DMS79 (cell line): Measurements from ENCODE around the gene PTPN3.
A peak's percentile ranks its signal among the peaks of the same experiment; 100 is the strongest.
"Not testable (repeated sequence)": the region's sequence is repeated elsewhere in the genome, so short reads cannot be mapped to it uniquely, and the experiment has no call there.

Source experiments
- DNase-seq: peaks from one replicate; lab custom pipeline; 2025; lab: John Stamatoyannopoulos, UW

Gene PTPN3, protein sequence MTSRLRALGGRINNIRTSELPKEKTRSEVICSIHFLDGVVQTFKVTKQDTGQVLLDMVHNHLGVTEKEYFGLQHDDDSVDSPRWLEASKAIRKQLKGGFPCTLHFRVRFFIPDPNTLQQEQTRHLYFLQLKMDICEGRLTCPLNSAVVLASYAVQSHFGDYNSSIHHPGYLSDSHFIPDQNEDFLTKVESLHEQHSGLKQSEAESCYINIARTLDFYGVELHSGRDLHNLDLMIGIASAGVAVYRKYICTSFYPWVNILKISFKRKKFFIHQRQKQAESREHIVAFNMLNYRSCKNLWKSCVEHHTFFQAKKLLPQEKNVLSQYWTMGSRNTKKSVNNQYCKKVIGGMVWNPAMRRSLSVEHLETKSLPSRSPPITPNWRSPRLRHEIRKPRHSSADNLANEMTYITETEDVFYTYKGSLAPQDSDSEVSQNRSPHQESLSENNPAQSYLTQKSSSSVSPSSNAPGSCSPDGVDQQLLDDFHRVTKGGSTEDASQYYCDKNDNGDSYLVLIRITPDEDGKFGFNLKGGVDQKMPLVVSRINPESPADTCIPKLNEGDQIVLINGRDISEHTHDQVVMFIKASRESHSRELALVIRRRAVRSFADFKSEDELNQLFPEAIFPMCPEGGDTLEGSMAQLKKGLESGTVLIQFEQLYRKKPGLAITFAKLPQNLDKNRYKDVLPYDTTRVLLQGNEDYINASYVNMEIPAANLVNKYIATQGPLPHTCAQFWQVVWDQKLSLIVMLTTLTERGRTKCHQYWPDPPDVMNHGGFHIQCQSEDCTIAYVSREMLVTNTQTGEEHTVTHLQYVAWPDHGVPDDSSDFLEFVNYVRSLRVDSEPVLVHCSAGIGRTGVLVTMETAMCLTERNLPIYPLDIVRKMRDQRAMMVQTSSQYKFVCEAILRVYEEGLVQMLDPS

DNA sequence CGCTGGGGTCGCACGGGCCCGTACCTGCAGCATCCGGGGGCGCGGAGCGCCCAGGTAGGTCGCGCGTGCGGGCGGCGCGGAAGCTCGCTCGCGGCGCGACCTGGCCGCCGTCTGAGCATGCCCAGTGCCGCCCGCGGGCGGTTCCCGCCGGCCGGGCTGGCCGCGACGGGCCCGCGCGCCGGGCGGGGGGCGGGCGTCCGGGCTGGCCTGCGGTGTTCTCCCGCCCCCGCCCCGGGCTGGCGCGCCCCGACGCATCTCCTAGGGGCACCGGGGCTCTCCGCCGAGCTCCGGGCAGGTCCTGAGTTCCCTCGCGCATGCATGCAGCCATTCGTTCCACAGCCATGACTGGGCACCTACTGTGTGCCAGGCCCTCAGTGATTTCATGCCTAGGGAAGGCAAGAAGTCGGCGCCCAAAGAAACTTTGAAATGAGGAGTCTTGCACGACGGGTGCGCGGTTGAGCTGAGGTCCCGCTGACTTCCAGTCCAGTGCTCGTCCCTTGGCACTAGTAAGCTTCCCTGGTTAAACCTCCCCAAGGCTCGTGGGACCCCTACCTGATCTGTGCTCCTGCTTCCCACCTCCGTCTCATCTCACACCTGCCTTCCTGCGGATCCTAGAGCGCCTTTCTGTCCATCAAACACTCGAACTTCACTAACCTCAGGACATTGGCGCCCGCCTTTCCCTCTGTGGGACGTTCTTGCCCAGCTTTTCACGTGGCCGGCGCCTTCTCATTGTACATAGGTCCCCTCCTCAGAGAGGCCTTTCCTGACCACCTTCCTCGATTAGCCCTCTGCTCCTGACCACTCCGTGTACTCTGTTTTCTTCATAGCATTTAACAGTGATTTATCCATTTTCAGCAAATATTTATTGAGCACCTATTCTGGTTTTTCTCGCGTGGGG is at the start of gene PTPN3:
TSS of gene PTPN3 (minus strand) at position 113 of the 898 bp plus-strand sequence. CDS start 34,873 bp downstream, outside the sequence.
- DNase-seq: no peak

GRCh38 chr9:109544954-109545353 is 46.8 kb upstream of the PTPN3 start:
- DNase-seq: not testable (repeated sequence)

- DNase-seq: no peak
Measured at GRCh38 chr9:109542922-109543321, 44.8 kb upstream of the PTPN3 start.

GRCh38 chr9:109538346-109538745 is 40.2 kb upstream of the PTPN3 start:
- DNase-seq: no peak

- no peak for DNase-seq
Measured at GRCh38 chr9:109537288-109537687, 39.2 kb upstream of the PTPN3 start.

DNA sequence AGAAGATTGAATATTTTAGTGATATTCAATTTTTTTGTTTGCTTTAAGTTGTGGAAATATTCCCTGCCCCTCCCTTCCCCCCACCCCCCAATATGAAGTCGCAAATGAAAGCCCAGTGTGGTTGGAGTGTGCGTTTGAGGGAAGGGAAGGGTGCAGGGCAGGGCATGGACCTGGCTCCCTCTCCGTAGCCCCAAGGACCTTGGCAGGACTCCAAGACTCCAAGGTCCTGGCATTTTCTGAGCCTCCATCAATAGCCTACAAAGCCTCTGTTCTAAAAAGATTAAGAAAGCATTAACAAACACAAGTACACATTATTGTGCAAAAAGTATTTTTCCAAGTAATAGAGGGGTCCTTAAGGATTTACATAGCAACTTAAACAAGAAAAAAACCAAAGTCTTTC is 38.8 kb upstream of the PTPN3 start:
- DNase-seq: no peak

- DNase-seq: no peak
Measured at GRCh38 chr9:109535365-109535764, 37.3 kb upstream of the PTPN3 start.

- DNase-seq: no peak
Measured at GRCh38 chr9:109534151-109534550, 36.0 kb upstream of the PTPN3 start.

GRCh38 chr9:109532652-109533051 is 34.5 kb upstream of the PTPN3 start:
- DNase-seq: not testable (repeated sequence)

- DNase-seq: no peak
Measured at GRCh38 chr9:109522106-109522505, 24.0 kb upstream of the PTPN3 start.

GRCh38 chr9:109520475-109521132 is 22.5 kb upstream of the PTPN3 start:
- peak; percentile 24 for DNase-seq

- no peak for DNase-seq
Measured at GRCh38 chr9:109519366-109519765, 21.3 kb upstream of the PTPN3 start.

DNA sequence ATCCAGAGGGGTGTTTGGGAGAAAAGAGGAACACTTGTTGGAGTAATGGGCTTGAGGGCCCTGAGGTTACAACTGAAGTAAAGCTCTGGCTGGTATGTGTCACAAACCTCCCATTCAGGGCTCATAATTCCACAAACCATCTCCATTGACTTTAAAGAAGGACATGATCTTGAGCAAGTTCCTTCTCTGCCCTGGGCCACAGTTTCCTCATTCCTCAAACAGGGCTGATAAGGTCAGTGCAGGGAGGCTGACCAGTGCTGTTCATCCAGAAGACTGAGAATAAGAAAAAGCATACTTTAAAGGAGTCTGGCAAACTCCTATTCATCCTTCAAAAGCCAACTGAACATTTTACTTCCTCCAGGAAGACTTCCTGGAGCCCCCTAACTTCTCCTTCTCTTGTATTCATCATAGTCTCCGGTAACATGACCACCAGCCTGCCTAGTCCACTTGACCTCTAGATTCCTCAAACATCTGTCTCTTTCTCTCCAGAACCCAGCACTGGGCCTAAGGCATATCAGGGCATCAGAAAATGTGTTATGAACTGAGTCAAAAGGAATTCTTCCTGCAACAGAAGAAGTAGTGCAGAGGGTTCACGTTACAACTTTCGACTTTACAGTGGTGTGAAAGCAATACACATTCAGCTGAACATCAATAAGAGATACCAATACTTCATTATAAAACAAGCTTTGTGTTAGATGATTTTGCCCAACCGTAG is 20.7 kb upstream of the PTPN3 start:
- DNase-seq: no peak

- DNase-seq: peak; percentile 20
Measured at GRCh38 chr9:109517901-109518377, 19.8 kb upstream of the PTPN3 start.

DNA sequence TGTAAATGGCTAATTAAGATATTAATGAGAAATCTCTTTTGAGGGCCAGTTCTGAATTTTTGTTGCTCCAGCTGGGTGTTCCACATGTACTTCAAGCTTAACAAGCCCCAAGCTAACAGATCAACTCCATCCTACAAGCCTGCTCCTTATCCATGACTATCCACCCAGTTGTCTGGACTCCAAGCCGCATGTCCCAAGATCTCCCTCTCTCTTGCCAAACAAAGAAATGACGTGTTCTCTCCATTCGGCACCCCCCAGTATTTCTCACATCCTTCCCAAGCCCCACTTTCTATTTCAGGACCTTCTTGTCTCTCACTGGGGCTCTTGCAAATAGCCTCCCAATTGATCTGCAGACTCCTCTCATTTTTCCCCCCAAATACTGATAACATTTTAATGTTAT is 15.8 kb upstream of the PTPN3 start:
- DNase-seq: no peak

GRCh38 chr9:109512170-109512756 is 14.2 kb upstream of the PTPN3 start:
- no peak for DNase-seq

- no peak for DNase-seq
Measured at GRCh38 chr9:109510506-109510905, 12.4 kb upstream of the PTPN3 start.

GRCh38 chr9:109510042-109510441 is 11.9 kb upstream of the PTPN3 start:
- DNase-seq: not testable (repeated sequence)

DNA sequence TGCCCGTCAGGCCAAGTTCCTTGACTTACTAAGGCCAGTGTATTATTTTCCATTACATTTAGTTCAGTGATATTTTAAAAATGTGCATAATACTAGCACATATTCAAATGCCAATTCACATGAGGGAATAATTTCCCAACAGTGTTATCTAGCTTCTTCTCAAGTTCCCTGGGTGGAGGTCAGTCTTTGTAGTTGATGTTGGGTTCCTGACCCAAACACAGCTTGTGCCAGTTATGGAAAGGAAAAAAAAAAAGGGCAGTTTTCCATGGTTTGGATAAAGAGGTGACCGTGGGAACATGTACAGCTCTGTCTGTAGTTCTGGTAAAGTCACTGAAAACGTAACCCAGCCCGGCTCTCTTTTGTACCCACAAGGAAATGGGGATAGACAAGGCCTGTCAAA is 11.5 kb upstream of the PTPN3 start:
- DNase-seq: no peak

DNA sequence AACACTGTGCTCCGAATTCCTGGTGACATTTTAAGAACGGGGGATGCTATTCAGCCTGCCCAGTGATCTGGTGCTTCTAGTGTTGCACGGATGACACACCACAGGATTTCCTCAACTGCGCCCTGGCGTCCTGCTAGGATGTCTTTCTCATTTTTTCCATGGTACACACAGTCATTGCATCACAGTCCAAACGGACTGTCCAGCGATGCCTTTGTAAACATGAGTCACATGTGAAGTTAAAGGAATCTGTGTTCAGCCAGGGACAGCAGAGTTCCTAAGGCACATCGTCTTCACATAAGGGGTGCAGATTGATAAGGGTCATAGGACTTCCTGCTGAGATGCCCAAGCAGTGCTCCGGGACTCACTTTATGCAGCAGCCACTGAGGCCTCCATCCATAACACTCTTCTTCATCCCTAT is 9.3 kb upstream of the PTPN3 start:
- no peak for DNase-seq
